GM23338 (cell line): ENCODE data around the gene GAP43. TPM values are rescaled to one million over a fixed set of nuclear protein-coding genes. Genes with fewer than 3 reads are reported as not detected.

Source experiments
- ATAC-seq: fragments of 200-7000 bp; cut with Tn5 transposase; 3 replicates; pipeline ENCODE4 v1.9.1; 2020
- DNase-seq: peaks from one replicate; pipeline ENCODE4 v3.0.0-alpha.2; 2015; ENCODE audit warnings: low spot score
- H2AFZ ChIP-seq: fragments of 200-600 bp; sonication (generic); 2 replicates; pipeline ENCODE4 v1.8.0; 2016; ENCODE audit warnings: antibody characterized with exemption, mild to moderate bottlenecking, moderate library complexity
- H3F3A ChIP-seq: fragments of 200-600 bp; sonication (generic); replicated peaks from 2 replicates; pipeline ENCODE4 v1.8.0; 2017; ENCODE audit warnings: antibody characterized with exemption, mixed run types, low read depth
- H3K27ac ChIP-seq: fragments of 200-600 bp; sonication (generic); 2 replicates; pipeline ENCODE4 v1.6.1; 2016; ENCODE audit warnings: low read depth
- H3K27me3 ChIP-seq: fragments of 200-600 bp; sonication (generic); 2 replicates; pipeline ENCODE4 v1.8.0; 2016; ENCODE audit warnings: mild to moderate bottlenecking, mixed run types, moderate library complexity; ENCODE audit not compliant: insufficient read depth
- H3K36me3 ChIP-seq: fragments of 200-600 bp; sonication (generic); 2 replicates; pipeline ENCODE4 v1.8.0; 2016; ENCODE audit warnings: mild to moderate bottlenecking; ENCODE audit not compliant: insufficient read depth
- H3K4me1 ChIP-seq: fragments of 200-600 bp; sonication (generic); 2 replicates; pipeline ENCODE4 v1.8.0; 2016; ENCODE audit warnings: mild to moderate bottlenecking, moderate library complexity; ENCODE audit not compliant: insufficient read depth
- H3K4me2 ChIP-seq: fragments of 200-600 bp; sonication (generic); 2 replicates; pipeline ENCODE4 v1.7.1; 2017; ENCODE audit warnings: mixed run types
- H3K4me3 ChIP-seq: fragments of 200-600 bp; sonication (generic); 2 replicates; pipeline ENCODE4 v1.6.1; 2016; ENCODE audit warnings: mixed run types
- H3K79me2 ChIP-seq: fragments of 200-600 bp; sonication (generic); replicated peaks from 2 replicates; pipeline ENCODE4 v1.8.0; 2017; ENCODE audit warnings: mild to moderate bottlenecking; ENCODE audit not compliant: insufficient read depth
- H3K9me2 ChIP-seq: fragments of 200-600 bp; sonication (generic); 2 replicates; pipeline ENCODE4 v1.8.0; 2017; ENCODE audit not compliant: insufficient read depth
- H4K20me1 ChIP-seq: fragments of 200-600 bp; sonication (generic); replicated peaks from 2 replicates; pipeline ENCODE4 v1.8.0; 2017; ENCODE audit warnings: mild to moderate bottlenecking; ENCODE audit not compliant: insufficient read depth
- H3K27ac Mint-ChIP-seq: 2 replicates; pipeline ENCODE4 v1.8.0; 2020; ENCODE audit warnings: inconsistent platforms, mild to moderate bottlenecking, moderate library complexity, mixed read lengths
- H3K27me3 Mint-ChIP-seq: 3 replicates; pipeline ENCODE4 v1.8.0; 2022; ENCODE audit warnings: low read depth, mild to moderate bottlenecking, moderate library complexity, mixed read lengths, inconsistent platforms; ENCODE audit not compliant: insufficient read depth, poor library complexity
- H3K36me3 Mint-ChIP-seq: 3 replicates; pipeline ENCODE4 v1.8.0; 2021; ENCODE audit warnings: low read depth, mild to moderate bottlenecking, inconsistent platforms, moderate library complexity, mixed read lengths
- H3K4me1 Mint-ChIP-seq: 3 replicates; pipeline ENCODE4 v1.8.0; 2020; ENCODE audit warnings: mild to moderate bottlenecking, inconsistent platforms, mixed read lengths
- H3K4me3 Mint-ChIP-seq: 3 replicates; pipeline ENCODE4 v1.8.0; 2021; ENCODE audit warnings: moderate library complexity, mild to moderate bottlenecking, inconsistent platforms, mixed read lengths
- H3K9me3 Mint-ChIP-seq: 3 replicates; pipeline ENCODE4 v1.8.0; 2020; ENCODE audit warnings: moderate library complexity, mild to moderate bottlenecking, inconsistent platforms, mixed read lengths
- CREB1 ChIP-seq: fragments of 250-450 bp; sonication (Bioruptor Pico); IDR thresholded peaks from 2 replicates; pipeline ENCODE4 v1.5.0; 2020; ENCODE audit warnings: low read depth, mild to moderate bottlenecking, moderate library complexity
- CTCF ChIP-seq, 2 experiments: fragments of 200-600 bp in 1 of 2; sonication (generic) in 1 of 2; conservative IDR thresholded peaks; 2 replicates each; pipeline versions ENCODE4 v1.5.1 to v1.6.1; 2016 to 2017; ENCODE audit warnings: antibody characterized with exemption in 2 of 2, low read depth in 2 of 2, mild to moderate bottlenecking in 2 of 2, moderate library complexity in 1 of 2
- ETS1 ChIP-seq: IDR thresholded peaks from 2 replicates; pipeline ENCODE4 v1.6.1; 2016; ENCODE audit warnings: antibody characterized with exemption
- EZH2 ChIP-seq: fragments of 200-600 bp; sonication (generic); IDR thresholded peaks from one replicate; pipeline ENCODE4 v1.8.0; 2017; ENCODE audit warnings: antibody characterized with exemption, mild to moderate bottlenecking, low read depth; ENCODE audit not compliant: unreplicated experiment
- EZH2phosphoT487 ChIP-seq: fragments of 200-600 bp; sonication (generic); IDR thresholded peaks from one replicate; pipeline ENCODE4 v1.8.1; 2018; ENCODE audit warnings: antibody characterized with exemption; ENCODE audit not compliant: unreplicated experiment
- JUNB ChIP-seq: IDR thresholded peaks from one replicate; pipeline ENCODE4 v1.6.1; 2016; ENCODE audit warnings: antibody characterized with exemption; ENCODE audit not compliant: unreplicated experiment
- NANOG ChIP-seq: IDR thresholded peaks from 2 replicates; pipeline ENCODE4 v1.6.1; 2016; ENCODE audit warnings: antibody characterized with exemption, borderline replicate concordance
- POLR2AphosphoS5 ChIP-seq: IDR thresholded peaks from 2 replicates; pipeline ENCODE4 v1.6.1; 2016; ENCODE audit warnings: antibody characterized with exemption, low read depth
- STAT1 ChIP-seq: IDR thresholded peaks from one replicate; pipeline ENCODE4 v1.6.1; 2016; ENCODE audit warnings: antibody characterized with exemption; ENCODE audit not compliant: unreplicated experiment
- ZNF114 ChIP-seq: fragments of 250-450 bp; sonication (Bioruptor Pico); IDR thresholded peaks from 2 replicates; pipeline ENCODE4 v1.5.0; 2020; ENCODE audit warnings: mild to moderate bottlenecking, moderate library complexity
- ZNF331 ChIP-seq: fragments of 250-450 bp; sonication (Bioruptor Pico); IDR thresholded peaks from 2 replicates; pipeline ENCODE4 v1.5.0; 2020; ENCODE audit warnings: low read depth, mild to moderate bottlenecking, moderate library complexity
- ZNF462 ChIP-seq: fragments of 250-450 bp; sonication (Bioruptor Pico); IDR thresholded peaks from 2 replicates; pipeline ENCODE4 v1.5.0; 2020; ENCODE audit warnings: mild to moderate bottlenecking, moderate library complexity
- polyA plus RNA-seq: library from polyadenylated mRNA; unstranded; fragments of >200 nt; fragmentation: Nextera tagmentation; extraction: Ambion mirVana; gene quantifications from 2 replicates; pipeline ENCODE4 v1.2.1, GENCODE V29; 2016
- total RNA-seq: library from RNA; depleted of rRNA; stranded (reverse); fragments of >200 nt; shearing (Covaris generic); gene quantifications from 2 replicates; pipeline ENCODE4 v1.2.3, GENCODE V29; 2014
- TF ChIP-seq, protein P1 (sequence below): IDR thresholded peaks from one replicate; pipeline ENCODE4 v1.6.1; 2018; ENCODE audit warnings: antibody characterized with exemption; ENCODE audit not compliant: unreplicated experiment

Gene GAP43
- total and polyA plus RNA-seq, 2 experiments from 2014 or later: 16.1 to 48.1 TPM

GRCh38 chr3:115760716-115761115, 137.4 kb downstream of the GAP43 start:
- Mint-ChIP-seq H3K4me3 (no peak overlapping the region), H3K27me3 (no peaks in the 10 kb centered on the region), H3K9me3 (no peaks in the 10 kb centered on the region), H3K27ac (no peak overlapping the region), H3K4me1 (no peaks in the 10 kb centered on the region), H3K36me3 (no peaks in the 10 kb centered on the region)
- Histone ChIP-seq H3F3A (no peaks in the 10 kb centered on the region), H3K27ac (no peak overlapping the region), H3K79me2 (no peaks in the 10 kb centered on the region), H3K4me2 (no peak overlapping the region), H3K27me3 (no peaks in the 10 kb centered on the region), H4K20me1 (no peaks in the 10 kb centered on the region), H3K36me3 (no peaks in the 10 kb centered on the region), H3K4me1 (no peaks in the 10 kb centered on the region), H3K4me3 (no peak overlapping the region), H3K9me2 (no peaks in the 10 kb centered on the region), H2AFZ (no peak overlapping the region)
- no peak for ATAC-seq
- TF ChIP-seq CREB1: no peak
- no peak for TF ChIP-seq EZH2
- no peak for TF ChIP-seq ZNF331 (CRISPR knock-in tag)
- no peak for TF ChIP-seq ZNF114 (CRISPR knock-in tag)
- TF ChIP-seq POLR2AphosphoS5: no peak
- no peak for TF ChIP-seq JUNB
- no peak for TF ChIP-seq STAT1
- TF ChIP-seq ZNF462 (CRISPR knock-in tag): no peak
- no peak for TF ChIP-seq EZH2phosphoT487
- TF ChIP-seq CTCF (conservative IDR thresholded peaks at IDR 0.05; ENCODE audit: low read depth in 2 of 2): no peak
- no peak for TF ChIP-seq ETS1
- TF ChIP-seq, protein P1, sequence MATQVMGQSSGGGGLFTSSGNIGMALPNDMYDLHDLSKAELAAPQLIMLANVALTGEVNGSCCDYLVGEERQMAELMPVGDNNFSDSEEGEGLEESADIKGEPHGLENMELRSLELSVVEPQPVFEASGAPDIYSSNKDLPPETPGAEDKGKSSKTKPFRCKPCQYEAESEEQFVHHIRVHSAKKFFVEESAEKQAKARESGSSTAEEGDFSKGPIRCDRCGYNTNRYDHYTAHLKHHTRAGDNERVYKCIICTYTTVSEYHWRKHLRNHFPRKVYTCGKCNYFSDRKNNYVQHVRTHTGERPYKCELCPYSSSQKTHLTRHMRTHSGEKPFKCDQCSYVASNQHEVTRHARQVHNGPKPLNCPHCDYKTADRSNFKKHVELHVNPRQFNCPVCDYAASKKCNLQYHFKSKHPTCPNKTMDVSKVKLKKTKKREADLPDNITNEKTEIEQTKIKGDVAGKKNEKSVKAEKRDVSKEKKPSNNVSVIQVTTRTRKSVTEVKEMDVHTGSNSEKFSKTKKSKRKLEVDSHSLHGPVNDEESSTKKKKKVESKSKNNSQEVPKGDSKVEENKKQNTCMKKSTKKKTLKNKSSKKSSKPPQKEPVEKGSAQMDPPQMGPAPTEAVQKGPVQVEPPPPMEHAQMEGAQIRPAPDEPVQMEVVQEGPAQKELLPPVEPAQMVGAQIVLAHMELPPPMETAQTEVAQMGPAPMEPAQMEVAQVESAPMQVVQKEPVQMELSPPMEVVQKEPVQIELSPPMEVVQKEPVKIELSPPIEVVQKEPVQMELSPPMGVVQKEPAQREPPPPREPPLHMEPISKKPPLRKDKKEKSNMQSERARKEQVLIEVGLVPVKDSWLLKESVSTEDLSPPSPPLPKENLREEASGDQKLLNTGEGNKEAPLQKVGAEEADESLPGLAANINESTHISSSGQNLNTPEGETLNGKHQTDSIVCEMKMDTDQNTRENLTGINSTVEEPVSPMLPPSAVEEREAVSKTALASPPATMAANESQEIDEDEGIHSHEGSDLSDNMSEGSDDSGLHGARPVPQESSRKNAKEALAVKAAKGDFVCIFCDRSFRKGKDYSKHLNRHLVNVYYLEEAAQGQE: no peak
- no peak for TF ChIP-seq NANOG
- DNase-seq: no peak
